Measurements from ENCODE around the gene TMEM222.

TMEM222 gene

GRCh38 chr1:27358928-27359313 is 37.0 kb downstream of the TMEM222 start:
- H3K4me3 ChIP-seq (ENCODE audit: low read length): no peak overlapping the region
- no peaks in the 10 kb centered on the region for H3K79me2 ChIP-seq (ENCODE audit: control insufficient read depth, low read length)
- peaks cover 29% of the 10 kb centered on the region for H3K27me3 ChIP-seq (ENCODE audit: control insufficient read depth, low read length)
- H4K20me1 ChIP-seq (ENCODE audit: control insufficient read depth, insufficient read depth, low read depth, low read length): no peaks in the 10 kb centered on the region
- no peak overlapping the region for H3K4me2 ChIP-seq (ENCODE audit: low read length)
- no peaks in the 10 kb centered on the region for H3K9me3 ChIP-seq (ENCODE audit: control insufficient read depth, insufficient read depth, low read length)
- H3K27ac ChIP-seq (ENCODE audit: low read depth, low read length): no peak overlapping the region
- H3F3A ChIP-seq (ENCODE audit: control insufficient read depth, insufficient read depth): no peaks in the 10 kb centered on the region
- TF ChIP-seq CTCF (IDR thresholded peaks at IDR 0.05; ENCODE audit: low read depth, low read length, poor library complexity, severe bottlenecking): no peak
- no peak for TF ChIP-seq EZH2phosphoT487 (IDR thresholded peaks at IDR 0.05; ENCODE audit: borderline replicate concordance, low read length)
- H3K9me2 ChIP-seq (replicated peaks; ENCODE audit: control insufficient read depth, low read length): no peaks in the 10 kb centered on the region
- peaks cover 25% of the 10 kb centered on the region for H3K4me1 ChIP-seq (ENCODE audit: control insufficient read depth, low read length)
- no peaks in the 10 kb centered on the region for H3K36me3 ChIP-seq (ENCODE audit: control insufficient read depth, low read length)

GRCh38 chr1:27359822-27360158 is 37.8 kb downstream of the TMEM222 start:
- Histone ChIP-seq H3K27ac (ENCODE audit: low read depth, low read length) (no peak overlapping the region), H3K79me2 (ENCODE audit: control insufficient read depth, low read length) (no peaks in the 10 kb centered on the region), H3K4me2 (ENCODE audit: low read length) (peak overlapping the region; percentile 100), H3K4me1 (ENCODE audit: control insufficient read depth, low read length) (peaks cover 29% of the 10 kb centered on the region), H3K27me3 (ENCODE audit: control insufficient read depth, low read length) (peaks cover 29% of the 10 kb centered on the region), H4K20me1 (ENCODE audit: control insufficient read depth, insufficient read depth, low read depth, low read length) (no peaks in the 10 kb centered on the region), H3K9me2 (replicated peaks; ENCODE audit: control insufficient read depth, low read length) (no peaks in the 10 kb centered on the region), H3F3A (ENCODE audit: control insufficient read depth, insufficient read depth) (no peaks in the 10 kb centered on the region), H3K9me3 (ENCODE audit: control insufficient read depth, insufficient read depth, low read length) (no peaks in the 10 kb centered on the region), H3K36me3 (ENCODE audit: control insufficient read depth, low read length) (no peaks in the 10 kb centered on the region), H3K4me3 (ENCODE audit: low read length) (peak overlapping the region; percentile 86)
- no peak for TF ChIP-seq EZH2phosphoT487 (IDR thresholded peaks at IDR 0.05; ENCODE audit: borderline replicate concordance, low read length)

GRCh38 chr1:27360159-27361043 is 38.4 kb downstream of the TMEM222 start:
- Histone ChIP-seq H3K79me2 (ENCODE audit: control insufficient read depth, low read length) (no peaks in the 10 kb centered on the region), H3K27me3 (ENCODE audit: control insufficient read depth, low read length) (peaks cover 29% of the 10 kb centered on the region), H3K4me2 (ENCODE audit: low read length) (peak overlapping the region; percentile 100), H3K36me3 (ENCODE audit: control insufficient read depth, low read length) (no peaks in the 10 kb centered on the region), H3K4me1 (ENCODE audit: control insufficient read depth, low read length) (peaks cover 35% of the 10 kb centered on the region), H3K4me3 (ENCODE audit: low read length) (peak overlapping the region; percentile 86), H4K20me1 (ENCODE audit: control insufficient read depth, insufficient read depth, low read depth, low read length) (no peaks in the 10 kb centered on the region), H3K9me2 (replicated peaks; ENCODE audit: control insufficient read depth, low read length) (no peaks in the 10 kb centered on the region), H3K9me3 (ENCODE audit: control insufficient read depth, insufficient read depth, low read length) (no peaks in the 10 kb centered on the region), H3F3A (ENCODE audit: control insufficient read depth, insufficient read depth) (no peaks in the 10 kb centered on the region), H3K27ac (ENCODE audit: low read depth, low read length) (no peak overlapping the region)
- TF ChIP-seq EZH2phosphoT487 (IDR thresholded peaks at IDR 0.05; ENCODE audit: borderline replicate concordance, low read length) (no peak), CTCF (IDR thresholded peaks at IDR 0.05; ENCODE audit: low read depth, low read length, poor library complexity, severe bottlenecking) (no peak)

- Histone ChIP-seq H3K36me3 (ENCODE audit: control insufficient read depth, low read length) (no peaks in the 10 kb centered on the region), H3K4me1 (ENCODE audit: control insufficient read depth, low read length) (peaks cover 41% of the 10 kb centered on the region), H3K9me3 (ENCODE audit: control insufficient read depth, insufficient read depth, low read length) (no peaks in the 10 kb centered on the region), H3K4me3 (ENCODE audit: low read length) (peak overlapping the region; percentile 86), H4K20me1 (ENCODE audit: control insufficient read depth, insufficient read depth, low read depth, low read length) (no peaks in the 10 kb centered on the region), H3K79me2 (ENCODE audit: control insufficient read depth, low read length) (no peaks in the 10 kb centered on the region), H3K27ac (ENCODE audit: low read depth, low read length) (no peak overlapping the region), H3K4me2 (ENCODE audit: low read length) (peak overlapping the region; percentile 100), H3F3A (ENCODE audit: control insufficient read depth, insufficient read depth) (no peaks in the 10 kb centered on the region), H3K27me3 (ENCODE audit: control insufficient read depth, low read length) (peaks cover 29% of the 10 kb centered on the region), H3K9me2 (replicated peaks; ENCODE audit: control insufficient read depth, low read length) (no peaks in the 10 kb centered on the region)
- TF ChIP-seq EZH2phosphoT487 (IDR thresholded peaks at IDR 0.05; ENCODE audit: borderline replicate concordance, low read length) (no peak), CTCF (IDR thresholded peaks at IDR 0.05; ENCODE audit: low read depth, low read length, poor library complexity, severe bottlenecking) (no peak)
These were observed 39.1 kb downstream of the TMEM222 start for GRCh38 chr1:27361044-27361402.

Measured in DOHH2 (cell line).